Endothelial cell of umbilical vein (primary cell): ENCODE data around the gene SCUBE3. TPM values are rescaled to one million over a fixed set of nuclear protein-coding genes. Genes with fewer than 3 reads are reported as not detected.

ENCODE experiments used
- BruUV-seq: library from RNA; stranded (reverse); fragments of 400-500 nt; replicated peaks from 2 replicates; lab custom pipeline; 2021; lab: Mats Ljungman, UMichigan
- CTCF ChIA-PET: fragments of 300-600, 350-600 bp; sonication (Branson Sonifier 250); formaldehyde crosslinking; loops from one replicate; lab custom pipeline; 2021; ENCODE audit warnings: antibody characterized with exemption, inconsistent platforms; lab: Charles Lee
- POLR2A ChIA-PET: fragments of 300-600, 350-600 bp; sonication (Branson Sonifier 250); formaldehyde crosslinking; loops from one replicate; lab custom pipeline; 2021; ENCODE audit warnings: antibody characterized with exemption, inconsistent platforms; lab: Charles Lee
- DNase-seq: peaks from one replicate; pipeline ENCODE4 v3.0.0-alpha.2; 2011; ENCODE audit warnings: low read depth, low spot score
- FAIRE-seq: peaks from 2 replicates; lab custom pipeline; 2011; peaks lifted over from hg19 to GRCh38; lab: Jason Lieb, UNC
- H2AFZ ChIP-seq: 2 replicates; pipeline ENCODE4 v1.6.0; 2012; ENCODE audit warnings: low read depth, low read length, control low read depth, inconsistent platforms
- H3K27ac ChIP-seq: 2 replicates; pipeline ENCODE4 v1.5.1; 2011; ENCODE audit warnings: low read depth, mild to moderate bottlenecking, control low read depth, low read length, moderate library complexity; ENCODE audit not compliant: insufficient read depth
- H3K27me3 ChIP-seq, 2 experiments: 2 replicates each; pipeline versions ENCODE4 v1.6.0 to v1.6.1; 2011; ENCODE audit warnings: low read length in 2 of 2, mixed read lengths in 1 of 2; ENCODE audit not compliant: control insufficient read depth in 2 of 2, insufficient read depth in 2 of 2
- H3K36me3 ChIP-seq, 2 experiments: 2 replicates in 1 of 2; 3 replicates in 1 of 2; pipeline ENCODE4 v1.5.1; 2011; ENCODE audit warnings: low read length in 2 of 2, mild to moderate bottlenecking in 1 of 2, moderate library complexity in 1 of 2; ENCODE audit not compliant: control insufficient read depth in 2 of 2, insufficient read depth in 2 of 2; ENCODE audit errors: extremely low read depth in 1 of 2
- H3K4me1 ChIP-seq: 3 replicates; pipeline ENCODE4 v1.5.1; 2011; ENCODE audit warnings: mild to moderate bottlenecking, low read length; ENCODE audit not compliant: control insufficient read depth, insufficient read depth; ENCODE audit errors: extremely low read depth
- H3K4me2 ChIP-seq: 2 replicates; pipeline ENCODE4 v1.6.1; 2011; ENCODE audit warnings: low read length, control low read depth, mixed read lengths; ENCODE audit not compliant: insufficient read depth
- H3K4me3 ChIP-seq, 3 experiments: fragments of 200-600 bp in 1 of 3; sonication (generic), shearing (Covaris generic) in 1 of 3; replicated peaks in 1 of 3; 2 replicates each; pipeline ENCODE4 v1.5.1; 2011 to 2016; ENCODE audit warnings: control low read depth in 3 of 3, low read length in 3 of 3, mild to moderate bottlenecking in 2 of 3, inconsistent platforms in 1 of 3, low read depth in 1 of 3, moderate library complexity in 1 of 3; ENCODE audit not compliant: insufficient read depth in 1 of 3
- H3K79me2 ChIP-seq: 2 replicates; pipeline ENCODE4 v1.6.0; 2012; ENCODE audit warnings: low read length, inconsistent platforms; ENCODE audit not compliant: control insufficient read depth, insufficient read depth
- H3K9ac ChIP-seq: replicated peaks from 2 replicates; pipeline ENCODE3; 2011; ENCODE audit warnings: low read length, control low read depth; ENCODE audit not compliant: insufficient read depth; ENCODE audit errors: extremely low read depth
- H3K9me1 ChIP-seq: replicated peaks from 3 replicates; pipeline ENCODE4 v1.6.0; 2011; ENCODE audit warnings: mild to moderate bottlenecking, low read length; ENCODE audit not compliant: control insufficient read depth, insufficient read depth; ENCODE audit errors: extremely low read depth
- H3K9me3 ChIP-seq: replicated peaks from 2 replicates; pipeline ENCODE4 v1.5.1; 2012; ENCODE audit warnings: low read length, inconsistent platforms; ENCODE audit not compliant: control insufficient read depth, insufficient read depth
- H4K20me1 ChIP-seq: replicated peaks from 2 replicates; pipeline ENCODE3; 2011; ENCODE audit warnings: mild to moderate bottlenecking, low read length; ENCODE audit not compliant: control insufficient read depth, insufficient read depth; ENCODE audit errors: extremely low read depth
- EZH2 ChIP-seq: IDR thresholded peaks from 2 replicates; pipeline ENCODE4 v1.6.1; 2012; ENCODE audit warnings: borderline replicate concordance, low read depth, mild to moderate bottlenecking, moderate library complexity, low read length, inconsistent platforms; ENCODE audit not compliant: severe bottlenecking
- FOS ChIP-seq: IDR thresholded peaks from 2 replicates; pipeline ENCODE4 v1.6.1; 2011; ENCODE audit warnings: mild to moderate bottlenecking, low read length, moderate library complexity, borderline replicate concordance; ENCODE audit not compliant: insufficient read depth
- GATA2 ChIP-seq: IDR thresholded peaks from 2 replicates; pipeline ENCODE4 v1.7.0; 2011; ENCODE audit warnings: low read depth, mild to moderate bottlenecking, moderate library complexity, mixed read lengths, low read length; ENCODE audit not compliant: insufficient read length, insufficient read depth
- JUN ChIP-seq: IDR thresholded peaks from 2 replicates; pipeline ENCODE4 v1.6.1; 2011; ENCODE audit warnings: borderline replicate concordance, low read depth; ENCODE audit not compliant: insufficient read length, insufficient read depth
- MAX ChIP-seq: IDR thresholded peaks from 2 replicates; pipeline ENCODE4 v1.6.1; 2011; ENCODE audit not compliant: insufficient read depth, insufficient read length
- MYC ChIP-seq: IDR thresholded peaks from one replicate; pipeline ENCODE4 v1.6.1; 2011; ENCODE audit warnings: mild to moderate bottlenecking, low read depth, low read length
- POLR2A ChIP-seq: IDR thresholded peaks from 2 replicates; pipeline ENCODE4 v1.6.1; 2012; ENCODE audit warnings: low read depth, mild to moderate bottlenecking, control low read depth, low read length
- POLR2AphosphoS5 ChIP-seq: IDR thresholded peaks from 2 replicates; pipeline ENCODE4 v1.6.1; 2012; ENCODE audit warnings: low read depth, mild to moderate bottlenecking, control low read depth, low read length, moderate library complexity; ENCODE audit not compliant: insufficient read depth
- dilution Hi-C: fragments of 300-500 bp; cut with MboI; formaldehyde crosslinking; loops from one replicate; pipeline ENCODE4 v1.15.0; 2019; ENCODE audit warnings: low sequenced_read_pairs; ENCODE audit not compliant: extremely low pct_ligation_motif_present
- intact Hi-C: fragments of 100-400 bp; cut with micrococcal nuclease; formaldehyde crosslinking; loops from one replicate; pipeline ENCODE4 v1.10.0; 2022
- polyA plus RNA-seq, 4 experiments: library from polyadenylated mRNA; depleted of rRNA in 3 of 4; stranded (reverse) in 3 of 4; unstranded in 1 of 4; fragments of >200 nt; gene quantifications; 2 replicates each; pipeline versions ENCODE4 v1.2.1 to v1.2.3, GENCODE V29; 2011 to 2012; ENCODE audit warnings: missing spikeins in 1 of 4
- total RNA-seq: library from RNA; stranded (reverse); gene quantifications from 2 replicates; pipeline ENCODE4 v1.2.3, GENCODE V29; 2021
- TF ChIP-seq, protein P1 (sequence below), 2 donors: IDR thresholded peaks; 1 replicate in 1 of 2; 2 replicates in 1 of 2; pipeline ENCODE4 v1.5.1; 2011; ENCODE audit warnings: low read length in 2 of 2, mild to moderate bottlenecking in 2 of 2, moderate library complexity in 2 of 2, control low read depth in 1 of 2, inconsistent platforms in 1 of 2, low read depth in 1 of 2; ENCODE audit not compliant: insufficient read depth in 1 of 2; ENCODE audit errors: extremely low read depth in 1 of 2

Gene SCUBE3
- total and polyA plus RNA-seq, 2 donors (not counting 3 experiments of a cell fraction or from before 2014, with no cell fraction given) = 1.1 to 1.5 TPM

GRCh38 chr6:35260591-35261570, 47.1 kb downstream of the SCUBE3 start:
- Histone ChIP-seq H3K36me3 (no peaks in the 10 kb centered on the region), H3K4me1 (peaks cover 14% of the 10 kb centered on the region), H3K9ac (no peak overlapping the region), H3K4me3 (peak overlapping the region in 2 of 3 experiments; percentile 62 to 63), H3K79me2 (peaks cover 3% of the 10 kb centered on the region), H3K27me3 (no peaks in the 10 kb centered on the region), H3K27ac (peak overlapping the region; percentile 25), H3K9me1 (no peaks in the 10 kb centered on the region), H2AFZ (no peak overlapping the region), H3K4me2 (peak overlapping the region; percentile 68), H3K9me3 (no peaks in the 10 kb centered on the region), H4K20me1 (no peaks in the 10 kb centered on the region)
- FAIRE-seq (no peak), DNase-seq (no peak)
- dilution Hi-C loops (no loop called here), intact Hi-C loops (no loop called here)
- no peak for TF ChIP-seq JUN
- TF ChIP-seq EZH2 = no peak
- no peak for TF ChIP-seq MAX
- TF ChIP-seq, protein P1, sequence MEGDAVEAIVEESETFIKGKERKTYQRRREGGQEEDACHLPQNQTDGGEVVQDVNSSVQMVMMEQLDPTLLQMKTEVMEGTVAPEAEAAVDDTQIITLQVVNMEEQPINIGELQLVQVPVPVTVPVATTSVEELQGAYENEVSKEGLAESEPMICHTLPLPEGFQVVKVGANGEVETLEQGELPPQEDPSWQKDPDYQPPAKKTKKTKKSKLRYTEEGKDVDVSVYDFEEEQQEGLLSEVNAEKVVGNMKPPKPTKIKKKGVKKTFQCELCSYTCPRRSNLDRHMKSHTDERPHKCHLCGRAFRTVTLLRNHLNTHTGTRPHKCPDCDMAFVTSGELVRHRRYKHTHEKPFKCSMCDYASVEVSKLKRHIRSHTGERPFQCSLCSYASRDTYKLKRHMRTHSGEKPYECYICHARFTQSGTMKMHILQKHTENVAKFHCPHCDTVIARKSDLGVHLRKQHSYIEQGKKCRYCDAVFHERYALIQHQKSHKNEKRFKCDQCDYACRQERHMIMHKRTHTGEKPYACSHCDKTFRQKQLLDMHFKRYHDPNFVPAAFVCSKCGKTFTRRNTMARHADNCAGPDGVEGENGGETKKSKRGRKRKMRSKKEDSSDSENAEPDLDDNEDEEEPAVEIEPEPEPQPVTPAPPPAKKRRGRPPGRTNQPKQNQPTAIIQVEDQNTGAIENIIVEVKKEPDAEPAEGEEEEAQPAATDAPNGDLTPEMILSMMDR (IDR thresholded peaks at IDR 0.05; ENCODE audit: extremely low read depth in 1 of 2, insufficient read depth in 1 of 2, low read depth in 1 of 2, low read length in 2 of 2) = no peak
- TF ChIP-seq GATA2 = no peak
- no peak for TF ChIP-seq POLR2A
- no peak for TF ChIP-seq POLR2AphosphoS5
- no peak for TF ChIP-seq MYC
- TF ChIP-seq FOS = no peak
- ChIA-PET CTCF (no interaction called here), POLR2A (no interaction called here)
- BruUV-seq = no TSS peak
